B cell (primary cell): ENCODE data around the gene FES. TPM values are rescaled to one million over a fixed set of nuclear protein-coding genes. Genes with fewer than 3 reads are reported as not detected.

Source experiments
- ATAC-seq: fragments of 200-7000 bp; cut with Tn5 transposase; one replicate; pipeline ENCODE4 v1.10.0; 2021; ENCODE audit warnings: low read depth, mild to moderate bottlenecking, moderate number of reproducible peaks, moderate library complexity
- CTCF ChIA-PET: fragments of 350-600 bp; sonication (Branson Sonifier 250); formaldehyde crosslinking; loops from one replicate; lab custom pipeline; 2021; ENCODE audit warnings: antibody characterized with exemption, inconsistent platforms; lab: Charles Lee
- POLR2A ChIA-PET: fragments of 350-600 bp; sonication (Branson Sonifier 250); formaldehyde crosslinking; loops from one replicate; lab custom pipeline; 2021; ENCODE audit warnings: antibody characterized with exemption; lab: Charles Lee
- DNase-seq: peaks from one replicate; pipeline ENCODE4 v3.0.0; 2013
- H2AFZ ChIP-seq: 2 replicates; pipeline ENCODE4 v1.6.1; 2012; ENCODE audit warnings: mild to moderate bottlenecking, low read depth, low read length; ENCODE audit not compliant: insufficient read depth, poor library complexity, severe bottlenecking
- H3K27ac ChIP-seq, 2 donors: 1 replicate in 1 of 2; 2 replicates in 1 of 2; pipeline ENCODE4 v1.5.1; 2012 to 2013; ENCODE audit warnings: low read length in 2 of 2, mild to moderate bottlenecking in 2 of 2, moderate library complexity in 1 of 2
- H3K27me3 ChIP-seq, 4 experiments: fragments of 200-600 bp in 1 of 4; sonication (generic) in 1 of 4; replicated peaks in 1 of 4; 1 replicate in 2 of 4; 2 replicates in 2 of 4; pipeline versions ENCODE4 v1.6.1 to v1.7.0; 2013 to 2016; ENCODE audit warnings: low read length in 3 of 4, mild to moderate bottlenecking in 2 of 4, mixed read lengths in 1 of 4, moderate library complexity in 1 of 4; ENCODE audit not compliant: insufficient read depth in 4 of 4, control insufficient read depth in 3 of 4; ENCODE audit errors: control extremely low read depth in 1 of 4
- H3K36me3 ChIP-seq, 2 experiments: replicated peaks in 1 of 2; 1 replicate in 1 of 2; 2 replicates in 1 of 2; pipeline versions ENCODE4 v1.6.1 to v1.7.1; 2013; ENCODE audit warnings: low read length in 1 of 2; ENCODE audit not compliant: insufficient read depth in 2 of 2, control insufficient read depth in 1 of 2; ENCODE audit errors: control extremely low read depth in 1 of 2, extremely low read depth in 1 of 2
- H3K4me1 ChIP-seq, 2 donors: fragments of 200-600 bp in 1 of 2; sonication (generic) in 1 of 2; 1 replicate in 1 of 2; 2 replicates in 1 of 2; pipeline versions ENCODE4 v1.5.1 to v1.6.1; 2013 to 2017; ENCODE audit warnings: low read length in 2 of 2; ENCODE audit not compliant: control insufficient read depth in 2 of 2, insufficient read depth in 2 of 2
- H3K4me2 ChIP-seq: replicated peaks from 2 replicates; pipeline ENCODE3; 2012; ENCODE audit warnings: mild to moderate bottlenecking, low read depth, low read length; ENCODE audit not compliant: poor library complexity, severe bottlenecking
- H3K4me3 ChIP-seq, 5 experiments: fragments of 200-600 bp in 1 of 5; sonication (generic) in 1 of 5; 1 replicate in 3 of 5; 2 replicates in 2 of 5; pipeline versions ENCODE4 v1.5.1 to v1.7.0; 2011 to 2016; ENCODE audit warnings: low read length in 4 of 5, mild to moderate bottlenecking in 4 of 5, low read depth in 2 of 5, control low read depth in 1 of 5, moderate library complexity in 1 of 5; ENCODE audit not compliant: insufficient read depth in 1 of 5; ENCODE audit errors: control extremely low read depth in 1 of 5, extremely low read depth in 1 of 5
- H3K79me2 ChIP-seq: fragments of 200-600 bp; sonication (generic); one replicate; pipeline ENCODE4 v1.6.0; 2016; ENCODE audit warnings: low read length; ENCODE audit not compliant: control insufficient read depth, insufficient read depth
- H3K9ac ChIP-seq: fragments of 200-600 bp; sonication (generic); 2 replicates; pipeline ENCODE4 v1.6.1; 2017; ENCODE audit warnings: mild to moderate bottlenecking, low read length, moderate library complexity
- H3K9me3 ChIP-seq, 3 donors: one replicate each; pipeline versions ENCODE4 v1.6.1 to v1.7.1; 2013; ENCODE audit warnings: low read length in 2 of 3; ENCODE audit not compliant: control insufficient read depth in 2 of 3, insufficient read depth in 1 of 3; ENCODE audit errors: control extremely low read depth in 1 of 3
- H4K20me1 ChIP-seq: 2 replicates; pipeline ENCODE4 v1.6.0; 2012; ENCODE audit warnings: mild to moderate bottlenecking, low read length; ENCODE audit not compliant: insufficient read depth, control insufficient read depth, poor library complexity, severe bottlenecking
- H3K27ac Mint-ChIP-seq: one replicate; pipeline ENCODE4 v1.8.0; 2021; ENCODE audit warnings: mixed read lengths
- H3K27me3 Mint-ChIP-seq: one replicate; pipeline ENCODE4 v1.8.0; 2021; ENCODE audit warnings: mixed read lengths
- H3K4me1 Mint-ChIP-seq: one replicate; pipeline ENCODE4 v1.8.0; 2021; ENCODE audit warnings: mixed read lengths
- H3K4me3 Mint-ChIP-seq: one replicate; pipeline ENCODE4 v1.8.0; 2021; ENCODE audit warnings: mixed read lengths
- H3K9me3 Mint-ChIP-seq: one replicate; pipeline ENCODE4 v1.8.0; 2022; ENCODE audit warnings: mixed read lengths; ENCODE audit not compliant: insufficient read depth
- EZH2 ChIP-seq: IDR thresholded peaks from 2 replicates; pipeline ENCODE4 v1.6.1; 2012; ENCODE audit warnings: borderline replicate concordance, low read depth, mild to moderate bottlenecking, moderate library complexity, low read length; ENCODE audit not compliant: insufficient read depth, poor library complexity, severe bottlenecking
- WGBS: methylation state at CpG from one replicate; pipeline ENCODE4 v1.1.5; 2013; ENCODE audit warnings: missing lambda C conversion rate; ENCODE audit not compliant: insufficient coverage; 5-methylcytosine and 5-hydroxymethylcytosine counted together
- intact Hi-C: fragments of 100-400 bp; cut with micrococcal nuclease; formaldehyde crosslinking; loops from one replicate; pipeline ENCODE4 v1.10.0; 2022
- polyA plus RNA-seq: library from polyadenylated mRNA; depleted of rRNA; stranded (reverse); fragments of >200 nt; gene quantifications from 2 replicates; pipeline ENCODE4 v1.2.3, GENCODE V29; 2012
- total RNA-seq, 2 donors: library from RNA; stranded (reverse); fragments of 120-200 nt in 1 of 2; gene quantifications; 1 replicate in 1 of 2; 2 replicates in 1 of 2; pipeline versions ENCODE4 v1.2.3 to v1.2.4, GENCODE V29; 2013 to 2022
- TF ChIP-seq, protein P1 (sequence below): fragments of 200-600 bp; IDR thresholded peaks from one replicate; pipeline ENCODE4 v1.8.0; 2022; ENCODE audit warnings: antibody characterized with exemption, mild to moderate bottlenecking

FES gene
- total and polyA plus RNA-seq, 2 donors (not counting 1 experiment from before 2014, with no cell fraction given): 23.9 to 31.4 TPM

DNA sequence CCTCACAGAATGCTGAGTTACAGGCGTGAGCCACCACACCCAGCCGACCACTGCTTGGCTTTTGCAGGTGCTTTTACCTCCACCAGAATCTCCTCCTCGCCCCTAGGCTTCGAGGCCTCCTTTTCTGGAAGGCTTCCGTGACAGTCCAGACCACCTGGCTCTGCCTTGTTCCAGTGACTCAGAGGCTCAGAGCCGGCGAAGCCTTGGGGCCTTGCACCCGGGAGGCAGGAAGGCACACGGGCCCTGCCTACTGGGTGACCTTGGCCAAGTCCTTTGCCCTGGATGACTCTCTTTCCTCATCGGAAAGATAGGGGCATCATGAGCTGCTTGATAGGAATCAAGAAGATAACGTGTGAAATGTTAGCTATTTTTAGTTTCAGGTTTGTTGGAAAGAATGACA lies 47.2 kb upstream of the FES start:
- H3K4me2 ChIP-seq: peak overlapping the region; percentile 87
- H3K9ac ChIP-seq: no peak overlapping the region
- CTCF ChIA-PET: interaction anchor here (0.7 to 3.3 kb wide), 3 partner anchors 10 to 280 kb away, joined by 4 to 28 read pairs (median 5); partner anchors contain the start of gene FES
- no peak overlapping the region for H3K27ac ChIP-seq
- H3K27me3 ChIP-seq: no peaks in the 10 kb centered on the region
- no peak overlapping the region for H2AFZ ChIP-seq
- no peaks in the 10 kb centered on the region for H3K9me3 Mint-ChIP-seq
- H3K4me1 ChIP-seq: peaks cover 33 to 46% of the 10 kb centered on the region in 2 donors
- no peak overlapping the region for H3K4me3 ChIP-seq
- H3K36me3 ChIP-seq: no peaks in the 10 kb centered on the region
- no peaks in the 10 kb centered on the region for H3K27me3 Mint-ChIP-seq
- H3K4me1 Mint-ChIP-seq: peaks cover 34% of the 10 kb centered on the region
- no peak overlapping the region for H3K27ac Mint-ChIP-seq
- peaks cover 8% of the 10 kb centered on the region for H3K79me2 ChIP-seq
- intact Hi-C loops: loop anchor here (5.0 kb wide), 2 partner anchors 35 to 50 kb away; no protein-coding TSS in a partner anchor
- DNase-seq: no peak
- peak overlapping the region; percentile 24 for H3K4me3 Mint-ChIP-seq
- H4K20me1 ChIP-seq: no peaks in the 10 kb centered on the region
- WGBS: 96% methylated on average over 11 of the region's 11 CpGs
- no peaks in the 10 kb centered on the region for H3K9me3 ChIP-seq
- no peak for ATAC-seq
- TF ChIP-seq, protein P1, sequence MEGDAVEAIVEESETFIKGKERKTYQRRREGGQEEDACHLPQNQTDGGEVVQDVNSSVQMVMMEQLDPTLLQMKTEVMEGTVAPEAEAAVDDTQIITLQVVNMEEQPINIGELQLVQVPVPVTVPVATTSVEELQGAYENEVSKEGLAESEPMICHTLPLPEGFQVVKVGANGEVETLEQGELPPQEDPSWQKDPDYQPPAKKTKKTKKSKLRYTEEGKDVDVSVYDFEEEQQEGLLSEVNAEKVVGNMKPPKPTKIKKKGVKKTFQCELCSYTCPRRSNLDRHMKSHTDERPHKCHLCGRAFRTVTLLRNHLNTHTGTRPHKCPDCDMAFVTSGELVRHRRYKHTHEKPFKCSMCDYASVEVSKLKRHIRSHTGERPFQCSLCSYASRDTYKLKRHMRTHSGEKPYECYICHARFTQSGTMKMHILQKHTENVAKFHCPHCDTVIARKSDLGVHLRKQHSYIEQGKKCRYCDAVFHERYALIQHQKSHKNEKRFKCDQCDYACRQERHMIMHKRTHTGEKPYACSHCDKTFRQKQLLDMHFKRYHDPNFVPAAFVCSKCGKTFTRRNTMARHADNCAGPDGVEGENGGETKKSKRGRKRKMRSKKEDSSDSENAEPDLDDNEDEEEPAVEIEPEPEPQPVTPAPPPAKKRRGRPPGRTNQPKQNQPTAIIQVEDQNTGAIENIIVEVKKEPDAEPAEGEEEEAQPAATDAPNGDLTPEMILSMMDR: no peak
- TF ChIP-seq EZH2: no peak
- POLR2A ChIA-PET: interaction anchor here (0.7 to 1.4 kb wide), 2 partner anchors 19 to 60 kb away, joined by 6 read pairs; no protein-coding TSS in a partner anchor

DNA sequence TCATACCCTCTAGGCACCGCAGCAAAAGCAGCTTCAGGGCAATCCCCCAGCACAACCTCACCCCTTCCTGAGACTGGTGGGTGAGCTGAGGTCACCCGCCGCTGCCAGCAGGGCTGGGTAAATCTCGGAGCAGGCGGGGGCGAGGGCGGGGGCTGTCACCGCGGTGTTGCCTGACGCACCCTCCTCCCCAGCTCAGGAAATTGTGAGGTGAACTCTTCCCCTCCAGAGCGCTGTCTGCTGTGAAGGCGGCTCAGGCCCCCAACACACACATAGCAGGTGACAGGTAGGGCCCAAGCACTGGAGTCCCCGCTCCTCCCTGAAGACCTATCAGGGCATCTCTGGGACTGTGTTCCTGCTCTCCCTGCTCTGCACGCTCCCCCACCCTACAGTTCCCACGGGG lies 46.2 kb upstream of the FES start:
- Histone ChIP-seq H3K9ac (peak overlapping the region; percentile 34), H3K79me2 (peaks cover 8% of the 10 kb centered on the region), H3K36me3 (no peaks in the 10 kb centered on the region), H3K27ac (no peak overlapping the region), H3K9me3 (no peaks in the 10 kb centered on the region), H2AFZ (peak overlapping the region; percentile 43), H3K4me1 (peaks cover 33 to 46% of the 10 kb centered on the region in 2 donors), H3K4me2 (peak overlapping the region; percentile 87), H3K4me3 (peak overlapping the region in 2 of 5 experiments; percentile 21 to 39), H4K20me1 (no peaks in the 10 kb centered on the region), H3K27me3 (no peaks in the 10 kb centered on the region)
- 5% methylated on average over 15 of the region's 15 CpGs for WGBS
- Mint-ChIP-seq H3K27me3 (no peaks in the 10 kb centered on the region), H3K9me3 (no peaks in the 10 kb centered on the region), H3K4me1 (peaks cover 34% of the 10 kb centered on the region), H3K27ac (peak overlapping the region; percentile 83), H3K4me3 (peak overlapping the region; percentile 69)
- ChIA-PET CTCF (interaction anchor here (0.7 to 3.3 kb wide), 5 partner anchors 9 to 47 kb away, joined by 3 to 28 read pairs (median 5); partner anchors contain the start of gene FES), POLR2A (interaction anchor here (0.5 to 1.4 kb wide), 9 partner anchors 8 to 819 kb away, joined by 3 to 11 read pairs (median 4); no protein-coding TSS in a partner anchor)
- no peak for TF ChIP-seq EZH2
- TF ChIP-seq, protein P1: no peak
- ATAC-seq (peak; percentile 92), DNase-seq (peak; percentile 89)
- intact Hi-C loops: loop anchor here (1.0 to 5.0 kb wide), 5 partner anchors 18 to 121 kb away; partner anchors contain the start of gene BLM
